Activated T-helper 2 cell treated with anti-CD3 and anti-CD28 coated beads, Interferon-gamma antibody, Interleukin-2, Interleukin-4, amounts not matched to agents 10 μg/mL and 5 μg/mL and 100 μg/mL, durations not matched to agents 14 hours and 24 hours and 36 hours (primary cell): ENCODE measurements around the gene C12orf56. TPM values are rescaled to one million over a fixed set of nuclear protein-coding genes. Genes with fewer than 3 reads are reported as not detected.

ENCODE experiments used
- DNase-seq: peaks from one replicate; pipeline ENCODE4 v3.0.0; 2021; ENCODE audit warnings: low spot score
- H3K27ac Mint-ChIP-seq: one replicate; pipeline ENCODE4 v1.8.0; 2021; ENCODE audit warnings: mixed read lengths
- H3K27me3 Mint-ChIP-seq: one replicate; pipeline ENCODE4 v1.8.0; 2021; ENCODE audit warnings: low read depth, mixed read lengths
- H3K36me3 Mint-ChIP-seq: one replicate; pipeline ENCODE4 v1.8.0; 2021; ENCODE audit warnings: low read depth, mixed read lengths
- H3K4me1 Mint-ChIP-seq: one replicate; pipeline ENCODE4 v1.8.0; 2021; ENCODE audit warnings: low read depth, mixed read lengths
- H3K4me3 Mint-ChIP-seq: one replicate; pipeline ENCODE4 v1.8.0; 2021; ENCODE audit warnings: low read depth, mild to moderate bottlenecking, moderate library complexity, mixed read lengths
- H3K9me3 Mint-ChIP-seq: one replicate; pipeline ENCODE4 v1.8.0; 2021; ENCODE audit warnings: mixed read lengths
- intact Hi-C: fragments of 100-400 bp; cut with micrococcal nuclease; formaldehyde crosslinking; loops from one replicate; pipeline ENCODE4 v1.15.1; 2023
- total RNA-seq: library from RNA; stranded (reverse); gene quantifications from 2 replicates; pipeline ENCODE4 v1.2.3, GENCODE V29; 2022

Gene C12orf56, protein sequence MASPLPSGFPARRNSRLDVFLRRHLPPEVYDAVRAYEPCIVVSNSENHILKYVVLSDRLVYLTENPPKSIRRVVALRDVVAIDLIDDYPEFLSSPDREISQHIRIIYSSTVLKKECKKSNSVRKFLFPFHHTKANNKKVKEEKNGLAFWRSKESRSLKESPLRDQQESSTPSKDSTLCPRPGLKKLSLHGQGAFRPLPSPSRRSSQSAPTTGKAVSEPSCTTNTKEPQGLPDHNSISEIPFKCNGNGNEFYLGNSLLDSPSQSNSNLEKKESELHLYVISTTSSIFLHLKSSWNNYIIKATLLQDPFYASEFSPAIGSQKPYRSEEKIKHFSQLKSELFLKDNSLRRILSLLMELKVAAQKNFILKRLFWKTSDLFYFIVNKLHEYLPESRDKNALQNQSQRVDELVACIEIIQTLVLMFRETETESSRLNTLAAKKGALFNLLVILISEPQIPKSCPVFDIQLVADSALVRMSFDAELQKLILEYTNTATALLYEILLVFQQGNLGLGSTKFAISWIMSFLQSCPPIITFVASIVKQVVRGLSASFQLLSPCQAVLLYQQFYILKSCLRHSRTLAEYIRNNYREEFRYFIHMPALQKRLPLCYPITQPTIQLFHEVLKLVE
- total RNA-seq = 0.30 TPM in 1 of 2 replicates, not detected in the other

DNA sequence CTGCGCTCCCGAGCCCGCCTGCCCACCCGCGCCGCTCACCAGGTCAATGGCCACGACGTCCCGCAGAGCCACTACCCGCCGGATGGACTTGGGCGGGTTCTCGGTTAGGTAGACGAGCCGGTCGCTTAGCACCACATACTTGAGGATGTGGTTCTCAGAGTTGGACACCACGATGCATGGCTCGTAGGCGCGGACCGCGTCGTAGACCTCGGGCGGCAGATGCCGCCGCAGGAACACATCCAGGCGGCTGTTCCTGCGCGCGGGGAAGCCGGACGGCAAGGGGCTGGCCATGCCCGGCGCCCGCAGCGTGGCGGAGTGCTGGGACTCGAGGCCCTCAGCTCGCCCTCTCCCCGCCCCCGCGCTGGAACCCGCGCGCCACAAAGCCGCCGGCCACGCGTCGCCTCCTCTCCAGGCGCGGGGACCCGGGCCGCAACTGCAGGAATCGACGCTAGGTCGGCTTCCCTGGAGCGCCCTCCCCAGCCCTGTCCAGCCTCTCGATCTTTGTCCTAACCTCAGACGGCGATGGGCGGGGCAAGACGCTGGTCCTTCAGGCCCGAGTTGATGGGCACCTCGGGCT is at the start of gene C12orf56:
Gene C12orf56, minus strand, starts transcription at position 484 of the 577 bp plus-strand sequence. Its CDS starts 193 bp downstream, at position 291.
- H3K27ac Mint-ChIP-seq = no peak within 1 kb of the TSS
- H3K4me3 Mint-ChIP-seq = peak within 1 kb of the TSS; percentile 72
- DNase-seq = no peak
- peaks cover 13% of the 10 kb centered on the region for H3K27me3 Mint-ChIP-seq
- H3K9me3 Mint-ChIP-seq = no peaks in the 10 kb centered on the region
- no peaks in the 10 kb centered on the region for H3K36me3 Mint-ChIP-seq
- H3K4me1 Mint-ChIP-seq = peaks cover 10% of the 10 kb centered on the region
- intact Hi-C loops = no loop called here

DNA sequence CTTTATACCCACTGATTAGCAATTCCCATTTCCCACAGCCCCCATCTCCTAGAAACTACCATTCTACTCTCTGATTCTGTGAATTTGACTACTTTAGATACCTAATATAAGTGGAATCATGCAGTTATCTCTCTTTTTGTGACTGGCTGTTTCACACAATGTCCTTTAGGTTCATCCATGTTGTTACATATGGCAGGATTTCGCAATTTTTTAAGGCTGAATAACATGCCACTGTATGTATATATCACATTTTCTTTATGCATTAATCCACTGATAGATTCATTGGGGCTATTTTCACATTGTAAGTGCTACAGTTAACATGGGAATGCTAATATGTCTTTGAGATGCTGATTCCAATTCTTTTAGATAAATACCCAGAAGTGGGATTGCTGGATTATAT is 49.5 kb upstream of the C12orf56 start:
- no peaks in the 10 kb centered on the region for H3K27me3 Mint-ChIP-seq
- H3K9me3 Mint-ChIP-seq = no peaks in the 10 kb centered on the region
- peaks cover 16% of the 10 kb centered on the region for H3K4me1 Mint-ChIP-seq
- H3K4me3 Mint-ChIP-seq = no peak overlapping the region
- intact Hi-C loops = no loop called here
- H3K27ac Mint-ChIP-seq = no peak overlapping the region
- peaks cover 81% of the 10 kb centered on the region for H3K36me3 Mint-ChIP-seq
- DNase-seq = no peak

DNA sequence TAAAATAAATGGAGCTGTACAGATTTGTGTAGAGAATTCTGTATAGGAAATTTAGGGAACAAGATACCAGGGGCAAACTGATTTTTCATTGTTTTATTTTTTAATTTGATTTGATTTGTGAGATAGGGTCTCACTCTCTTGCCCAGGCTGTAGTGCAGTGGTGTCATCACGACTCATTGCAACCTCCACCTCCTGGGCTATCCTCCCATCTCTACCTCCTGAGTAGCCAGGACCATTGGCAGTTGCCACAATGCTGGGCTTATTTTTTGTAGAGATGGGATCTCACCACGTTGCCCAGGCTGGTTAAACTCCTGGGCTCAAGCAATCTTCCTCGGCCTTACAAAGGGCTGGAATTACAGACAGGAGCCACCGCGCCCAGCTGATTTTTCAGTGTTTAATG is 43.4 kb upstream of the C12orf56 start:
- intact Hi-C loops = no loop called here

DNA sequence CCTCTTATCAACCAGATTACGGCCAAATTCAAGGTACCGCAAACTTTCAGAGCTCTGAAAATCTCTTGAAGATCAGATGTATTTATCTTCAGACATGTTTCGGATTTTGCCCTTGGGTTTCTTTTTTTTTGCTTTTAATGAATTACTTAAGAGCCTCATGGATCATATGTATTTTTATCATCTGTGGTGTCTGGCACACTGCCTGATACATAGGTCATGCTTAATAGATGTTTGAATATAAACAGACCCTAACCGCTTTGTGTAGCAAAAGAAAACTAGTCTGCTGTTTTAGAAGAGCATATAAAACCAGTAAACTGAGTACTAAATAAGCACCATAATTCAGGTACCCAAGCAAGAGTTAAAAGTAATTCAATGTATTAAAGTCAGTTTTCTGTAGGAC is 41.2 kb upstream of the C12orf56 start:
- H3K9me3 Mint-ChIP-seq = no peaks in the 10 kb centered on the region
- H3K4me3 Mint-ChIP-seq = no peak overlapping the region
- peaks cover 3% of the 10 kb centered on the region for H3K4me1 Mint-ChIP-seq
- no peak for DNase-seq
- no peak overlapping the region for H3K27ac Mint-ChIP-seq
- no peaks in the 10 kb centered on the region for H3K27me3 Mint-ChIP-seq
- intact Hi-C loops = no loop called here
- peaks cover 83% of the 10 kb centered on the region for H3K36me3 Mint-ChIP-seq

More for the DNA sequence above, 43.4 kb upstream of the C12orf56 start:
- DNase-seq = no peak
- no peak overlapping the region for H3K27ac Mint-ChIP-seq
- H3K36me3 Mint-ChIP-seq = peaks cover 87% of the 10 kb centered on the region
- no peak overlapping the region for H3K4me3 Mint-ChIP-seq
- H3K4me1 Mint-ChIP-seq = peaks cover 5% of the 10 kb centered on the region
- H3K27me3 Mint-ChIP-seq = no peaks in the 10 kb centered on the region
- no peaks in the 10 kb centered on the region for H3K9me3 Mint-ChIP-seq

DNA sequence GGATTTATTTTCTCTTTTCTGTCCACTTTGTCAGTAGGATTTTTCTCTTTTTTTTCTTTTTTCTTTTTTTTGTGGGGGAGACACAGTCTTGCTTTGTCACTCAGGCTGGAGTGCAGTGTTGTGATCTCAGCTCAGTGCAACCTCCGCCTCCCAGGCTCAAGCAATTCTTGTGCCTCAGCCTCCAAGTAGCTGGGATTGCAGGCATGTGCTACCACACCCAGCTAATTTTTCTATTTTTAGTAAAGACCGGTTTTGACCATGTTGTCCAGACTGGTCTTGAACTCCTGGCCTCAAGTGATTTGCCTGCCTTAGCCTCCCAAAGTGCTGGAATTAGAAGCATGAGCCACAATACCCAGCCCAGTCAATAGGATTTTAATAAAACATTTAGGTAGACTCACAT is 40.3 kb upstream of the C12orf56 start:
- H3K27me3 Mint-ChIP-seq = no peaks in the 10 kb centered on the region
- H3K27ac Mint-ChIP-seq = no peak overlapping the region
- no peaks in the 10 kb centered on the region for H3K9me3 Mint-ChIP-seq
- intact Hi-C loops = no loop called here
- DNase-seq = no peak
- H3K4me1 Mint-ChIP-seq = peaks cover 3% of the 10 kb centered on the region
- peaks cover 85% of the 10 kb centered on the region for H3K36me3 Mint-ChIP-seq
- no peak overlapping the region for H3K4me3 Mint-ChIP-seq

DNA sequence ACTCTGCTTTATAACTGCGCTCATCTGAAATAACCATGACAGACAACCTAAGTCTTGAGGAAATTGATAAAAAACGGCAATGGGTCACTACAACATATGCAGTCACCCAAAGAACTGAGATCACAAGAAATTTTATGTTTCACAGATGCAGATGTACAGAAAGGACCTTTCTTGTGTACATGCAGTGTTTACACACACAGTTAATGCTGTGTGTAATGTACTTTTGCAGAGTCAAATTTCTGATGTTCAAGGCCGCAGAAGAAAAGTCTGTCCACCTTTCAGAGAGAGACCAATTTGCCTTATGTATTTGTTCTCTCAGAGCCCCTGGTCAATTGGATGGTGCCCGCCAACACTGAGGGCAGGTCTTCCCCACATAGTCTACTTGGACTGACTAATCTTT is 38.4 kb upstream of the C12orf56 start:
- H3K36me3 Mint-ChIP-seq = peaks cover 87% of the 10 kb centered on the region
- no peaks in the 10 kb centered on the region for H3K27me3 Mint-ChIP-seq
- H3K4me1 Mint-ChIP-seq = peaks cover 2% of the 10 kb centered on the region
- no peaks in the 10 kb centered on the region for H3K9me3 Mint-ChIP-seq
- H3K27ac Mint-ChIP-seq = no peak overlapping the region
- intact Hi-C loops = no loop called here
- no peak overlapping the region for H3K4me3 Mint-ChIP-seq
- no peak for DNase-seq

DNA sequence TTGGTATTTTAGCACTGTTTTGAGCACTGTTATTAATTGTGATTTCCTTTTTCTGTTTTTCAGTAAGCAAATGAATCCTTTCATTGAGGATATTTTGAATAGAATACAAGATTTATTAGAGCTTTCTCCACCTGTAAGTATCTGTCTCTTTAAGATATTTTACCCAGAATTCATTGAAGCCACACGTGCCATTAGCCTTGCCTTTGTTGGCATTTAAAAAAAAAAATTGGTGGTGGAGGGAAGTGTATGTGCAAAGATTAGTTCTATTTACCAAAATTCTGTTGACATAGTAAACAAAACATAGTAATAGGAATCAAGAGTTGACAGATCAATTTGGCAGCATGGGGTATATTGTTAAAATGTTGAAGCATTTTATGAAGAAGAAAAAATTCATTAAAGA is 37.4 kb upstream of the C12orf56 start:
- Mint-ChIP-seq H3K4me3 (no peak overlapping the region), H3K27me3 (no peaks in the 10 kb centered on the region), H3K9me3 (no peaks in the 10 kb centered on the region), H3K27ac (no peak overlapping the region), H3K36me3 (peaks cover 89% of the 10 kb centered on the region), H3K4me1 (peaks cover 2% of the 10 kb centered on the region)
- intact Hi-C loops = no loop called here
- DNase-seq = no peak

DNA sequence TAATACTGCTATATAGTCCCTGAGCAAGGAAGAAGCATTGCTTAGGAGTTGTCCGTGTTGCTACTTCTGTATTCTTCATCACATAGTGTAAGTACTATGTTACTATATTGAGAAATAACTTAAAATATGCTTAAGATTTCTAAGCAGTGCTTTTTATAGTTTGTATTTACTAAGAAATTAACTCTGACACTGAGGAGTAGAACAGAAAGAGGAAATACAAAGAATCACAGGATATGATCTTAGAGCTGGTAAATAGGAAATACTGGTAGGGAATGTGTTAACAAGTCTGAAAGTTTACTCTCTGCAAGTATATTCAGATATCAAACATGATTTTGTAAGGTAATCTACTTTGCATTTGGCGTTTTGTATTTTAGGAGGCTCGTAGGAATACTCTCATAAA is 29.1 kb upstream of the C12orf56 start:
- H3K27ac Mint-ChIP-seq = peak overlapping the region; percentile 55
- intact Hi-C loops = no loop called here
- no peaks in the 10 kb centered on the region for H3K9me3 Mint-ChIP-seq
- H3K27me3 Mint-ChIP-seq = no peaks in the 10 kb centered on the region
- peaks cover 17% of the 10 kb centered on the region for H3K4me1 Mint-ChIP-seq
- DNase-seq = no peak
- peaks cover 82% of the 10 kb centered on the region for H3K36me3 Mint-ChIP-seq
- no peak overlapping the region for H3K4me3 Mint-ChIP-seq

DNA sequence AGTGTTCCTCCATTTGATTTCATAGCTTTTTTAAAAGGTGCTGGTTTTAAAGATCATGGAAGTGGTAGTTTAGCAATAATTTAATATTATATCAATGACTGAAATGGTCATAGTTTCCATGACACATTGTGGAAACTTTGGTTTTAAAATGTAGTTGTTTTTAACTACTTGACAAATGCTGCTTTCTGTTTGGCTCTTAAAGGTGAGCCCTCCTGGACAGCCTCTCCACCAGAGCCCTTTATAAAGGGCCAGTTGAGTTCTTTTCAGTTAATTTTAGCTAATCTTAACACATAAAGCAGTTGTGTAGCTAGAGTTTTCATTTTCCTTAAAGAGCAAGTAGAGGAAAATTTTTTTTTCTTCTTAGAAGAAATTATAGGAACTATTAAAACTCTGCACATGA is 27.7 kb upstream of the C12orf56 start:
- Mint-ChIP-seq H3K9me3 (no peaks in the 10 kb centered on the region), H3K27me3 (no peaks in the 10 kb centered on the region), H3K27ac (peak overlapping the region; percentile 72), H3K4me1 (peaks cover 17% of the 10 kb centered on the region), H3K4me3 (no peak overlapping the region), H3K36me3 (peaks cover 80% of the 10 kb centered on the region)
- intact Hi-C loops = no loop called here
- no peak for DNase-seq

DNA sequence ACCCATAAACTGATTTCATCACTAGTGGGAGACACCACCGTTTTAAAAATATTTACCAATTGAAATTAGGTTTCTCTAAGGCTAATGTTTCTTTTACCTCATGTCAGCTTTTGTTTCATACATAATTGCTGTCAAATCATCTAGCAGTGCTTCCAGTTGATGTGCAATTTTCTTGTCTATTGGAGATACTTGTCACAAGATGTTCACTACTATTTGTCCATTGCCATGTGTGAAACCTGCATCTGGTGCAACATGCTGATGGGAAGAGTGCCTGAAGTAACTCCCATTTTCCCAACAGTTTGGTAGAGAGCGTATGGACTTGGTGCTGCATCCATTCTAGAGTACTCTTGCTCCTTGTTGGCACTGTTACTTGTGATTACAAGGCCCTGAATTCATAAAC is 23.3 kb upstream of the C12orf56 start:
- H3K27me3 Mint-ChIP-seq = no peaks in the 10 kb centered on the region
- DNase-seq = no peak
- H3K4me1 Mint-ChIP-seq = peaks cover 30% of the 10 kb centered on the region
- H3K36me3 Mint-ChIP-seq = peaks cover 77% of the 10 kb centered on the region
- intact Hi-C loops = no loop called here
- no peak overlapping the region for H3K27ac Mint-ChIP-seq
- H3K9me3 Mint-ChIP-seq = no peaks in the 10 kb centered on the region
- no peak overlapping the region for H3K4me3 Mint-ChIP-seq

DNA sequence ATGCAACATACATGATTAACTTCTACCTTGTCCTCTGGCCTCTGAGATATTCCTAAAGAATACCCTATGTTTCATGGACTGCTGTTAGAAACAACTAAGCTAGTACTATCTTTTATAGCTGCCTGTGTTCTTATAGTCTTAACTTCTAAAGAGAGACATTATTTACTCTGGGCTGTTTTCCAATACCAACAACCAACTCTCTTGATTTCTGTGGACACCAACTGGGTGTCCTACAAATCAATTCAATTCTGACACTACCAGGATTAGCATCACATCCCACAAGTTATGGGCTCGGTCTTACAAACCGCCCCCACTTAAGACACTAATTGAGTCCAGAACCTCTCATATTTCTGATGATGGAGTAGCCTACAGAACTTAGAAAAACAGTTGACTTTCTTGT is 21.9 kb upstream of the C12orf56 start:
- no peak for DNase-seq
- H3K9me3 Mint-ChIP-seq = no peaks in the 10 kb centered on the region
- H3K4me3 Mint-ChIP-seq = no peak overlapping the region
- intact Hi-C loops = no loop called here
- no peaks in the 10 kb centered on the region for H3K27me3 Mint-ChIP-seq
- peaks cover 26% of the 10 kb centered on the region for H3K4me1 Mint-ChIP-seq
- peaks cover 68% of the 10 kb centered on the region for H3K36me3 Mint-ChIP-seq
- H3K27ac Mint-ChIP-seq = peak overlapping the region; percentile 17

DNA sequence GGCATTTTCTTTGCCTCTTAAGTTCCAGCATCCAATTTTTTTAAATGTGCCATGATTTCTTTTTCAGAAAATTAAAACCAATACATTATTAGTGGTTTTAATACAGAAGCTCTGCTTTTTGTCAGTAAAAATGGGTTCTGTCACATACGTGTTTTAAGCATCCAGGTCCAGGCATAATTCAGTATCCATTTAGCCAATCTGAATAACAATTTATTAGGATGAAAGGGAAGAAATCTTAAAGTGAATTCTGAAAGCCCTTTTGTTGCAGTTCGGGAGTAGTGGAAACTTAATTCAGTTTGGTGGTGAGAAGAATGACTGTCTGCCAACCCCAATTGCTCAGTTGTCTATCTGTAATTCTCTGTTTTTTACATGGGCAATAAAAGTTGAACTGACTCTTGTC is 20.9 kb upstream of the C12orf56 start:
- intact Hi-C loops = no loop called here
- Mint-ChIP-seq H3K9me3 (no peaks in the 10 kb centered on the region), H3K4me1 (peaks cover 31% of the 10 kb centered on the region), H3K27me3 (no peaks in the 10 kb centered on the region), H3K27ac (no peak overlapping the region), H3K4me3 (no peak overlapping the region), H3K36me3 (peaks cover 63% of the 10 kb centered on the region)
- DNase-seq = no peak
